DOHH2 (cell line): ENCODE measurements around the gene PLA2G4E.

Experiments
- CTCF ChIP-seq: fragments of 200-600 bp; sonication (generic); IDR thresholded peaks from one replicate; pipeline ENCODE4 v1.5.1; 2014; ENCODE audit warnings: antibody characterized with exemption, mild to moderate bottlenecking, low read depth, low read length; ENCODE audit not compliant: poor library complexity, severe bottlenecking
- EZH2phosphoT487 ChIP-seq: fragments of 200-600 bp; sonication (generic); IDR thresholded peaks from 2 replicates; pipeline ENCODE4 v1.6.1; 2017; ENCODE audit warnings: borderline replicate concordance, mild to moderate bottlenecking, antibody characterized with exemption, low read length, moderate library complexity, mixed read lengths

GRCh38 chr15:41936649-41937567, 83.9 kb downstream of the PLA2G4E start:
- peak; percentile 32 for TF ChIP-seq CTCF
- no peak for TF ChIP-seq EZH2phosphoT487
